GM13976 (cell line): ENCODE data around the gene CPA5.

Experiments
- DNase-seq: peaks from one replicate; pipeline ENCODE4 v3.0.0; 2012; ENCODE audit warnings: low spot score
- CTCF ChIP-seq: IDR thresholded peaks from 2 replicates; pipeline ENCODE4 v1.5.1; 2012; ENCODE audit warnings: borderline replicate concordance, mild to moderate bottlenecking; ENCODE audit not compliant: insufficient read depth; ENCODE audit errors: extremely low read depth, missing control alignments, control extremely low read depth
- in situ Hi-C: fragments of 300-500 bp; cut with MboI; formaldehyde crosslinking; loops from one replicate; pipeline ENCODE4 v1.12.0; 2022; ENCODE audit warnings: low sequenced_read_pairs, mixed read lengths, inconsistent platforms; ENCODE audit not compliant: unreplicated experiment

CPA5 gene

GRCh38 chr7:130344271-130344866 lies at the start of gene CPA5:
Gene CPA5, plus strand, starts transcription at chr7:130344816. Its CDS starts 1,670 bp downstream, at chr7:130346486.
- no peak for TF ChIP-seq CTCF
- no peak for DNase-seq
- in situ Hi-C loops = no loop called here

- DNase-seq = no peak
- TF ChIP-seq CTCF = no peak
- in situ Hi-C loops = no loop called here
Measured at GRCh38 chr7:130296221-130296951, 48.2 kb upstream of the CPA5 start.

- in situ Hi-C loops = no loop called here
- no peak for TF ChIP-seq CTCF
- no peak for DNase-seq
Measured at GRCh38 chr7:130297628-130298543, 46.7 kb upstream of the CPA5 start.

- in situ Hi-C loops = no loop called here
- no peak for TF ChIP-seq CTCF
- DNase-seq = no peak
Measured at GRCh38 chr7:130298544-130299326, 45.9 kb upstream of the CPA5 start.

GRCh38 chr7:130299866-130300265 lies 44.8 kb upstream of the CPA5 start:
- DNase-seq = no peak
- TF ChIP-seq CTCF = no peak
- in situ Hi-C loops = no loop called here
